Subcutaneous adipose tissue (tissue), 4 donors: Measurements from ENCODE around the gene SERTM1. TPM values are rescaled to one million over a fixed set of nuclear protein-coding genes. Genes with fewer than 3 reads are reported as not detected.

Source experiments
- total RNA-seq, 4 donors: library from RNA; depleted of rRNA; stranded (reverse); fragments of >200 nt; gene quantifications; one replicate each; pipeline ENCODE4 v1.1.0, GENCODE V29; 2016
- TF ChIP-seq, protein P1 (sequence below): fragments of 450-650 bp; IDR thresholded peaks from one replicate; pipeline ENCODE4 v1.5.1; 2016; ENCODE audit warnings: low read depth, mild to moderate bottlenecking, control low read depth, antibody characterized with exemption, moderate library complexity

The SERTM1 gene
- 1 to 10 TPM in 1 of 4 donors, under 1 TPM in 1, not detected in 2; 0.17 to 1.1 TPM for total RNA-seq

DNA sequence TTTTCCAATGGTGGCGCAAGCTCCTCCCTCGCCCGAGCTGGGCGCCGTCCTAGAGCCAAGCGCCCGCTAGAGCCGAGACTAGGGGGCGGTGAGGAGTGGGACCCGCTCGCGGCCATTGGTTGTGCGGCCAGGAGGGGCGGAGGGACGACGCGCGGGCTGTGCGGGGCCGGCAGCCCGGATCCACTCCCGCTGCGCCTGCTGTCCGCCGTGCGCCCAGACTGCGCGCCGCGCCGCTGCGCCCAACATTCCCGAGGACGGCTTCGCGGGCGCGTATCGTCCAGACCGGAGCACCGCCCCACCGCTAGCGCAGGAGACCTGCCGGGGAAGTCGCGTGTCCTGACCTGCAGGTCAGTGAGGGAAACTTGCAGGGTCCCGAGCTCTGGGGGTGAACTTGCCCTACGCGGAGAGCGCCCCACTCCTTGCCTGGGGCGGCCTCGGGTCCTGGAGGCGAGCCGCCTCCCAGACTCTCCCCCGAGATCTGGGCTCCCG lies at the start of gene SERTM1:
Gene SERTM1, plus strand, starts transcription at position 183 of the 489 bp plus-strand sequence. CDS start 21,059 bp downstream, outside the sequence.
- TF ChIP-seq, protein P1, sequence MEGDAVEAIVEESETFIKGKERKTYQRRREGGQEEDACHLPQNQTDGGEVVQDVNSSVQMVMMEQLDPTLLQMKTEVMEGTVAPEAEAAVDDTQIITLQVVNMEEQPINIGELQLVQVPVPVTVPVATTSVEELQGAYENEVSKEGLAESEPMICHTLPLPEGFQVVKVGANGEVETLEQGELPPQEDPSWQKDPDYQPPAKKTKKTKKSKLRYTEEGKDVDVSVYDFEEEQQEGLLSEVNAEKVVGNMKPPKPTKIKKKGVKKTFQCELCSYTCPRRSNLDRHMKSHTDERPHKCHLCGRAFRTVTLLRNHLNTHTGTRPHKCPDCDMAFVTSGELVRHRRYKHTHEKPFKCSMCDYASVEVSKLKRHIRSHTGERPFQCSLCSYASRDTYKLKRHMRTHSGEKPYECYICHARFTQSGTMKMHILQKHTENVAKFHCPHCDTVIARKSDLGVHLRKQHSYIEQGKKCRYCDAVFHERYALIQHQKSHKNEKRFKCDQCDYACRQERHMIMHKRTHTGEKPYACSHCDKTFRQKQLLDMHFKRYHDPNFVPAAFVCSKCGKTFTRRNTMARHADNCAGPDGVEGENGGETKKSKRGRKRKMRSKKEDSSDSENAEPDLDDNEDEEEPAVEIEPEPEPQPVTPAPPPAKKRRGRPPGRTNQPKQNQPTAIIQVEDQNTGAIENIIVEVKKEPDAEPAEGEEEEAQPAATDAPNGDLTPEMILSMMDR: no peak

DNA sequence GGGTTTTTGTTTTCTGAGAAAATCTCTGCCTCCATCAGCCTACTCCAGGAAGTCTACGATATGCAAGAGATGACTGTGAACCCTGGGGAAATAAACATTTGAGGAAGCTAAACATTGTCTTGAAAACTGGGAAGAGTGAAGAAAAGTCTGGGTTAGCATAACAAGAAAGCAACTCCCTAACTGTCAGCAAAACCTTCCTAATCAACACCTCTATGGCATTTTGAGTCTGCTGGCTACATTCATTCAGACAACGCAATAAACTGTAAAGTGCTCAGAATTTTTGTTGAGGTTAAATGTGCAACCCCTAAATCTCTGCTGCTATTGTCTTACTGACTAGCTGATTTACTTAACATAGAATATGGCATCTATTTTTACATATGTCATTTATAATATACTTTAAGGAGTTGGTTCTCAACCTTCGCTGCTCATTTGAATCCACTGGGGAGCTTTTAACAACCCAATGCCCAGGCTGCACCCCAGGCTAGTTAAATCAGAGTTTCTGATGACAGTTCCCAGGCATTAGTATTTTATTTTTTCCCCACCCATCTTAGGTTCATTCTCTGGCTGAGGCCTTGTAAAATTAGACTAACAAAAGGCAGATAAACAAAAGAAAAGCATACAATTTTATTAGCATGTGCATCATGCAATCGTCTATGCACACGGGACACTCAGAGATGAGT lies 45.3 kb upstream of the SERTM1 start:
- TF ChIP-seq, protein P1: no peak

DNA sequence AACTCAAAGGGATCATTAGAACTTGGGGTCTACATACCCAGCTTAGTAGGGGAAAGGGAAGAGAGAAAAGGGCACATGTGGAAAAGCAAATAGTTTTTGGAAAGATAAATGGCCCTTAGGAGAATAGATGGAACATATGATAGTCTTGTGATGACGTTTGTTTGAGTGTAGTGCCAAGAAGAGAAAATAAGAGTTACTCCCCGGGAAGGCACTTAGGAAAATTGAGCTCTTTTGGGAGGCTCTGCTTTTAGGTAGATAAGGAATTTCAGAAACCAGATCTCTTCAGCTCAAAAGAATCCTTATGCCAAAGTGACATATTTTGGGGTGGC lies 44.8 kb upstream of the SERTM1 start:
- TF ChIP-seq, protein P1: no peak

DNA sequence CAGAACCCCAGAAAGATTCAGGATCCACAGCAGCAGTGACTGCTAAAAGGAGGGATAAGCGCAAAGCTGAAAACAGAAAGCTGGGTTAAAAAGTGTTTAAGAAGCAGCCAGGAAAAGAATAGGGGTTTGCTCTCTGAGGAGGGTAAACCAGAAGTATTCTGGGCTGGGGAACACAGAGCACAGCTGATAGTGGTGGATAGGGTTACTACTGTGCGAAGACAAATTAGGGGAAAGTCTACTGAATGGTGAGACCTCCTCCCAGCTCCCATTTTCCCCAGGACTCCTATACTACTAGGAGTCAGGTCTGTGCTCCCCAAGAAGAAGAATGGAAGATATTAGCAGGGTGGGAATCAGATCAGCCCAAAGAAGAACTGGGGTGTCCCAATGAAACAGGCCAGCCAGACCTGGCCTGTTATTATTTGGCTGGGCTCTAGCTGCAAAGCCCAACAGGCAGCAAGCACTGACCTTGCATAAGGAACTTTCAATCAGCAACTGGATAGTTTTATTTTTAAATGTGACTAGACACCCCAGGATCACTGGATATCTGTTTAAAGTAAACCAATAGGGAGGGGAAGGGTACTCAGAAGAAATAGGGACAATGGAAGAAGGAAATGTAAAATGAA lies 43.5 kb upstream of the SERTM1 start:
- TF ChIP-seq, protein P1: no peak

- TF ChIP-seq, protein P1: no peak
These were observed 34.2 kb upstream of the SERTM1 start for GRCh38 chr13:36639610-36640009.

DNA sequence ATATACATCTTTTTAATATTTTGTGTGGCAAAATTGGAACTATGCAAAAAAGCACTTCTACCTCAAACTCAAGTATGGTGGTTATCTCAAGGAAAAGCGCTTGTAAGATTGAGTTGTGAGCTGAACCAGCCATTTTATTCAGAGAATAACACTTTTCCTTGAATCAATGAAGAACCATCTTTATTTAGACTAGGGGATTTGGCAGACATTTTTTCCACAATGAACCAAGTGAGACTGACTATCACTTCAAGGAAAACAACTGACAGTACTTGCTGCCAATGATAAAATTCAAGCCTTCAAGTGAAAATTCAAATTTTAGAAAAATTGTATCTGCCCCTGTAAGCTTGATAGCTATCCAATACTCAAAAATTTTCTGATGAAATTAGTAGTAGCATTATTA lies 23.2 kb upstream of the SERTM1 start:
- TF ChIP-seq, protein P1: no peak

DNA sequence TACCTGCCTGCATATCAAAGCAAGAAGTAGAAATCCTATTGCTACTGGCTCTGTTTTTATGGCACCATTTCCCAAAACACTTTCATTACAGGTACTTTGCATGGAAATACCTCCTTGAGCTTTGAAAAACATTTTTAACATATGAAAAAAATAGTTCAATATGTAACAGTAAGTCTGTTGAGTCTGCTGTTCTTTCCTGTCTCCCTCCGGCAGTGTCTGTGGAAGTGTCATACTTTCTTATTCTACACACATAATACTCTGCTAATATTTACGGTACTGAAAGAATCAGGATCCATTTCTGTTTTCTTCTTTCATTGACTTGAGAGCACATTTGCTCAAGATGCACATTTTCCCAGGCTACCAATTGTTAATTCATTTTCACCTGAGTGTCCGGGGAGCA lies 8.2 kb upstream of the SERTM1 start:
- TF ChIP-seq, protein P1: no peak
